Measurements from ENCODE around the gene GNA14.
"Not testable (repeated sequence)": the region's sequence is repeated elsewhere in the genome, so short reads cannot be mapped to it uniquely, and the experiment has no call there.

The GNA14 gene

DNA sequence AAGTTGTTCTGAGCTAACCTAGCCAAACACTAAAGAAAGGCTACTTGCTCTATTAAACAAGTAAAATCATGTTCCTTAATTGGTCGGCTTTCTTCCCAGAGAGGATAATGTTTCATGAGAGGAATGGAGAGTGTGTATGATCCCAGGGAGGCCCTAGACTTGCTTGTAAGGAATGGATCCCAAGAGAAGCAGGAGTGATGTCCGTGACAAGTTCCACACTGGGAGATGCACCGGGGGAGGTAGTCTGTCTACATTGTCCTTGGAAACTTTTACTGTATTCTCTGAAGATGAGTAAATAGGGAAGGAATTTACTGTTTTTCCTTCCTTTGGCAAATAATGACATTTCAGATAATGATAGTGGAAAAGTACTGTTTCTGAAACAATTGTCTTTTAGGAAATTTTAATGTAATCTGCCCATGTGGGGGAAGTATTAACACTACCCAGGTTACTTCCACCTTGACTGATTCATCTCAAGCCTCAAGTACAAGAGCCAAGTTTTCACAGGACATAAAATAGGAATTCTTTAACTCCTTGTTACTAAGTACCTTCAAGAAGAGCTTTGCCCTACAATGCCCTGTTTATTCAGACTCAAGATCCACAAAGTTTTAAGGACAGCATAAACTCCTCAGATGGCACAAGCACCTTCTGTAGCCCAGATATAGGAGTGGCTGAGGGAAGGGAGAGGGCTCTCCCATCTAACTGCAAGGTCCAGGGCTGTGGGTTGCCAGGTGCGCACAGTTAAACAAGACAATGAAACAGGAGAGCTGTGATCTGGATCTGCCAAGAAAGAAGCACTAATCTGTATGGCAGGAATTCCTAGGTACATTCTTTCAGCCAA is 152.1 kb downstream of the GNA14 start:
- FAIRE-seq: no peak
- DNase-seq (ENCODE audit: low spot score): no peak

GRCh38 chr9:77490279-77490678 is 157.8 kb downstream of the GNA14 start:
- FAIRE-seq; DNase-seq (ENCODE audit: low spot score): not testable (repeated sequence)

GRCh38 chr9:77489405-77490163 is 158.5 kb downstream of the GNA14 start:
- DNase-seq (ENCODE audit: low spot score); FAIRE-seq: not testable (repeated sequence)

- no peak for FAIRE-seq
- no peak for DNase-seq (ENCODE audit: low spot score)
These were observed 159.5 kb downstream of the GNA14 start for GRCh38 chr9:77488439-77489126.

DNA sequence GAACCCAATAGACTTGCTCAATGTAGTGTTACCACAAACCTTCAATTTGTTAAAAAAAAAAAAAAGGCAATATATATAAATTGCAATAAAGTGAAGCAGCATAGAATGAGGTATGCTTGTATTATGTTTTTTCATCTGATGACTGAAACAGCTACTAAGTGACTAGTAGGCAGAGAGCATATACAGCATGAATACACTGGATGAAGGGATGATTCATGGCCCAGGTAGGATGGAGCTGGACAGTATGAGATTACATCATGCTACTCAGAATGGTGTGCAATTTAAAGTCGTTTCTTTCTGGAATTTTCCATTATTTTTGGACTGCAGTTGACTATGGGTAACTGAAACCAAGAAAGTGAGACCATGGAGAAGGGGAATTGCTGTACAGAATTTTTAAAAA is 161.2 kb downstream of the GNA14 start:
- no peak for FAIRE-seq

GRCh38 chr9:77486463-77486862 is 161.7 kb downstream of the GNA14 start:
- DNase-seq (ENCODE audit: low spot score) (no peak), FAIRE-seq (no peak)

More for the DNA sequence above, 161.2 kb downstream of the GNA14 start:
- DNase-seq (ENCODE audit: low spot score): no peak

DNA sequence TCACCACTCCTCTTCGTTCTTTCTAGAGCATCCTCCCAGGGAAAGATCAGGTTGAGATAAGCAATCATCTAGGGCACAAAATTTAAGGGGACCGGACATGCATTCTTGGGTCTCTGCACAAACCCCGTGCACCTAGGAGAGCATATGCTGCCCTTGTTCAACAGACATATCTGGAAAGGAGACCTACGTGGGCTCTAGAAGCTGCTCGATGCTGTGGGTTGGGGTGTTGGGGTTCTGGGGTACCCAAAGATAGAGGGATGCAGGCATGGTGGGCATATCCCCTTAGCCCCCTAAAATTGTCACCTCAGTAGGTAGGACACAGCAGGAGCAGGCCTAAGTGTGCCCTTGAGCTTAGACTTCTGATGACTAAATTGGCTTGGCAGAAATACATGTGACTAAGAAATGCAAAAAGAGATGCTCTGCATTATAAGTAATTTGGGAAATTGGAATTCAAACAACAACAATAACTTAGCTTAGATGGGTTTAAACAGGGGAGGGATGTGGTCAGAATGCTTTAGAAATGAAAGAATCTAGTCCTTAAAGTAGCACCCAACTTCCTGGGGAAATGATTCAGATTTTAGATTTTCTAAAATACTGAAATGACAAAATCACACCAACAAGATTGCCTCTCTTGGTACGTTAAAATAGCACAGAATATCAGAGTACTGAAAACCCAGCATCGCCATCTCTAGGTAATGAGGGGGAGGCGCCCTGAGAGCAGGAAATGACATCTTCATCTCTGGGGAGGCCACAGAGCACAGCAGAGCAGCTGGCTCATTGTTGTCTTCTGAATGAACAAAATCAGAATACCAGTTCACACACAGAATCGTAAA is 172.3 kb downstream of the GNA14 start:
- DNase-seq (ENCODE audit: low spot score) (no peak), FAIRE-seq (no peak)

DNA sequence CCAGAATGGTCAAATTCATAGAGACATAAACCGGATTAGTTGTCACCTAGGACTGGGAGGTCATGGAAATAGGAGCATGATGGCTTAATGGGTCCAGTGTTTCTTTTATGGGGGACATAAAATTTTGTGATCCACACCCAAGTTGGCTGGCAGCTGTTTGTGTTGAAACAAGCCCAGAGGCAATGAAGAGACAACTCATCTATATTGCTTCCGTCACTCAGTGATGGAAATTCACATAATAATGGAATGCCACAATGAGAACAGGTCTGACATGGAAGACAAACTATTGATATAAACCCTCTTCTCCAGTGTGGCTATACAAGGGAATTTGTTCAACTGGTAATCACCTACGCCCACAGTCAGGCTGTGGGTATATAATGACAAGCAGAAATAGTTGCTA is 173.2 kb downstream of the GNA14 start:
- FAIRE-seq: no peak
- no peak for DNase-seq (ENCODE audit: low spot score)

GRCh38 chr9:77472646-77473045 is 175.5 kb downstream of the GNA14 start:
- no peak for FAIRE-seq
- no peak for DNase-seq (ENCODE audit: low spot score)

- no peak for FAIRE-seq
- no peak for DNase-seq (ENCODE audit: low spot score)
These were observed 176.6 kb downstream of the GNA14 start for GRCh38 chr9:77471572-77471971.

- FAIRE-seq (no peak), DNase-seq (ENCODE audit: low spot score) (no peak)
These were observed 178.4 kb downstream of the GNA14 start for GRCh38 chr9:77469515-77470231.

- DNase-seq (ENCODE audit: low spot score): no peak
- no peak for FAIRE-seq
These were observed 183.5 kb downstream of the GNA14 start for GRCh38 chr9:77464661-77465060.

DNA sequence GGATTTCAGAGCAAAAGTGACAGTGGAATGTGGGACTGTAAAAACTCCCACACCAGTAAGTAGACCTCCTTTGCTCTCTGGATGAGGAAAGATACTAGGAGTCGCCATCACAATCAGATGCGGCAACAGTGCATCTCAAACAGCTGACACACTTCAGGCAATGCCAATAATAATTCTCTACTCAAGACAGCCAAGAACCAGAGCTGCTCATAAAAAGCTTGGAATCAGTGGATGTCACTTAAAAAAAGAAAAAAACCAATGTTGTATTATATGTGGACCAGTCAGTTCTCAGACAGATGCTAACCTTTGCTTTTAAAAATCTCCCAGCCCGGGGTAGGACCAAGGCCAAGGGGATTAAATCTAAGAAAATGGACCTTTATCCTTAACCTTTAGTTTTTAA is 185.0 kb downstream of the GNA14 start:
- DNase-seq (ENCODE audit: low spot score) (no peak), FAIRE-seq (no peak)

GRCh38 chr9:77462066-77462465 is 186.1 kb downstream of the GNA14 start:
- FAIRE-seq (no peak), DNase-seq (ENCODE audit: low spot score) (no peak)

DNA sequence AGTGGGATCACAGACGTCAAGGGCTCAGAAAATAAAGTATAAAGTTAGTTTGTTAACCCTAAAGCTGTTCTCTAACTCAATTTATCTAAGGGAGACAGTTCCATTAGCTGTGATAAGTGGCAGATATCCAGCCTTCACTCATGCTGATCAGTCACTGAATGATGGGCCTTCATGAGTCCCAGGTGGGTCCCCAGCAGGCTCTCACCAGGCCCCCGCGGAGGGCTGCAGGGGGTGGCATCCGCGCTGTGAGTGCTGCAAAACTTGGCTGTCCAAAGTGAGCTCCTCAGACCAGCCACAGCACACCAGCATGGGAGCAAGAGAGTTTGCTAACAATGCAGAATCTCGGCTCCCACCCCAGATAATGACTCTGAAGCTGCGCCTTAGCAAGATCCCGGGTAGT is 187.2 kb downstream of the GNA14 start:
- DNase-seq (ENCODE audit: low spot score) (no peak), FAIRE-seq (no peak)

DNA sequence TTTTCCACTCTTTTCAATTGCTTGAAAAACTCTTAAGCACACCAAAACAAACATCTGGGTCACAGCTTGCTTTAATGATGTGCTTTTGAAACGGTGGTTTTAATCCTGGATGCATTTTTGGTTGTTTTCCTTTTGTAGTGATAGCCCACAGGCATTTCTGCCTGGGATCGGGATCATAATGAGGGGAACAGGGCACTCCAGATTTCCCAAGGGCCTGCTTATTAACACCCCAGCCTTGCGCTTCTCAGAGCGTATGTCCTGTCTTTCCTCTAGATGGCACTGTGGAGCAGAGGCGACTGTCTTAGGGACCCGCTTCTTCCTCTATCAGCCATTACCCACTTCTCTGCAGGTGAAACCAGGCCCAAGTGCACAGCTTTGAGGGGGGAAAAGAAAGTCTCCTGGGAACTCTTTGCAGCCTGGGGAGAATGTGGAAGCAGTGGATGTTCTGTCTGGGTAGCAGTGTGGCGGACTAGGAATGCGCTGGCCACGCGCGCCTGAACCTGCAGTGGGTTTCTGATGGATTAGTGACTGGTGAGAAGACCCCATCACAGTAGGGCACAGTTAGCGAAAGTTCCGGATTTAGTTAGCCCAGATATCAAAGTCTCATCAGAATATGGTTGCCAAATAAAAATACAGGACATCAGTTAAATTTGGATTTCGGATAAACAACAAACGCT is 190.1 kb downstream of the GNA14 start:
- DNase-seq (ENCODE audit: low spot score) (peak; percentile 68), FAIRE-seq (no peak)

DNA sequence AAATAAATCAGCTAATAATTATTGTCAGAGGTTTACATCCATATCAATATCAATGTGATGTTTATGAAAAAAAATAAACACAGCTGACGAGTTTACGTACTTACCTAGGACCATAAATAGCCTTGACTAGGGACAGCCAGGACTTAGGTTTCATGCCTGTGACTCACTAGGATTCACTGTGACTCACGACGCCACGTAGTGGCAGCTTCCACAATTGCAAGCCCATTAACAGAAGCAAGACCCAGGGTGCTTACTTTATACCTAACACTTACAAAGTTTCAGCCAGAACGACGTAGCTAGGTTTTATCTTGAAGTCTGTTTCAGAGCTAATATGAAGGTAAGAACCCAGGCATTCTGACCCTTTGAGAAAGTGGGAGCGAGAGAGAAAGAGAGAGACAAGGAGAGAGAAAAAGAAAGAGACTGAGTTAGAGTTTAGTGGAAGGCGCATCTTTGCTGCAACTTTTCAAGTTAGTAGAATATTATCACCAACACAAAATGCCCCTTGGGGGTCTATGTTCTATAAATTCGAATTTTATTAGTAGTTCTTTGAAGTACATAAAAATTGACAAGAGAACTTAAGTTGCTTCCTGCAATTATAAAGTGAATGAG is 191.2 kb downstream of the GNA14 start:
- no peak for FAIRE-seq

DNA sequence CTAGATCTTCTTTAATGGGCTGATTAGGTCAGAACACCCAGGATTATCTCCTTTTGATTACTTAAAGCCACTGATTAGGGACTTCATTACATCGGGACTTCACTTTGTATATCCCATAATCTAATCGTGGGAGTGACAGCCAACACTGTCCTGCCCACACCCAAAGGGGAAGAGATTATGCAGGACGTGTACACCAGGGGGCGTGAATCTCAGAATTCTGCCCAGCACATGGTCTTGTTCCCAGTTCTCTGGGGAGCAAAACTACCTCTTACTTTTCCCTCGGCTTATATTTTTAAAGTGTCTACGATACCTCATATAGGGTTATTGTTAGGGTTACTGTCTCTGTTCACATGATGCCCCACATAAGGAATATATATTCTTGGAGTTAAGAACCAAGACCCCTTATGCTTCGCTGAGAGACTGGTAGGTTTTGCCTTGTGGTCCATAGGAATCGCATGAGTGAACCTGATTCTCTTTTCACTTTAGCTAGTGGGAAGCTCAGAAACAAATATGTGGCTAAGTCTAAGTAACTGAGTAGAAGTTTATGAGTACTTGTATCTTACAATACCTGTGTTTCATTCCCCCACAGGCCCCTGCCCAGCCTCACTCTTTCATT is 192.7 kb downstream of the GNA14 start:
- peak; percentile 44 for DNase-seq (ENCODE audit: low spot score)

More for the DNA sequence above, 191.2 kb downstream of the GNA14 start:
- DNase-seq (ENCODE audit: low spot score): peak; percentile 84

DNA sequence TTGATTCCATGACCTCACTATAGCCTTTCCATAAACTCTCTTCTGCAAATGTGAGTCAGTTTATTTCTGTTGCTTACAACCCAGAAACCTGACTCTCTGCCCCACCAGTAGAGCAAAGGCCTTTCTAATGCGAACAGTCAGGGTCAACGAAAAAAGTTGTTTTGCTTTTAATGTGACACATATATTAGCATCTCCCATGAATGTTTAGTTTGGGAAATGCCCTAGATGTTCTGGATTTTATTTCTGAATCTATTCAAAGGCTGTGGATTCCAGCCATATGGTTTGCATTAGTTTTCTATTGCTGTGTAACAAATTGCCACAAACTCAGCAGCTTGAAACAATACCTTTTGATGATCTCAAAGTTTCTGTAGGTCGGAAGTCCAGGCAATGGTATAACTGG is 193.5 kb downstream of the GNA14 start:
- DNase-seq (ENCODE audit: low spot score) (no peak), FAIRE-seq (no peak)

More for the DNA sequence above, 192.7 kb downstream of the GNA14 start:
- FAIRE-seq: no peak
